HEK293T (cell line): Measurements from ENCODE around the gene HCK.
"Not testable (repeated sequence)": the region's sequence is repeated elsewhere in the genome, so short reads cannot be mapped to it uniquely, and the experiment has no call there.

Experiments
- CTCF ChIA-PET: fragments of 350-600 bp; formaldehyde crosslinking; extraction: SDS; loops from one replicate; lab custom pipeline; 2021; ENCODE audit warnings: antibody characterized with exemption, inconsistent platforms; lab: Yijun Ruan, JAX
- POLR2A ChIA-PET: fragments of 350-600 bp; formaldehyde crosslinking; extraction: SDS; loops from one replicate; lab custom pipeline; 2020; ENCODE audit warnings: antibody characterized with exemption, inconsistent platforms; lab: Yijun Ruan, JAX
- DNase-seq: peaks from one replicate; pipeline ENCODE4 v3.0.0; 2012; ENCODE audit warnings: mixed read lengths; ENCODE audit errors: extremely low spot score
- ARNT ChIP-seq: fragments of 450-650 bp; IDR thresholded peaks from 2 replicates; pipeline ENCODE4 v1.6.1; 2017; ENCODE audit warnings: mild to moderate bottlenecking
- BHLHE40 ChIP-seq: fragments of 450-650 bp; IDR thresholded peaks from 2 replicates; pipeline ENCODE4 v1.6.1; 2016; ENCODE audit warnings: mild to moderate bottlenecking, moderate library complexity, borderline replicate concordance
- CTBP1 ChIP-seq: fragments of 450-650 bp; IDR thresholded peaks from 2 replicates; pipeline ENCODE4 v1.6.1; 2016; ENCODE audit warnings: borderline replicate concordance
- ELF4 ChIP-seq: fragments of 450-650 bp; IDR thresholded peaks from 2 replicates; pipeline ENCODE4 v1.6.1; 2017; ENCODE audit warnings: antibody characterized with exemption
- FOXA1 ChIP-seq: fragments of 450-650 bp; IDR thresholded peaks from 2 replicates; pipeline ENCODE4 v1.6.1; 2016; ENCODE audit warnings: mild to moderate bottlenecking
- FOXK2 ChIP-seq: fragments of 450-650 bp; IDR thresholded peaks from 2 replicates; pipeline ENCODE4 v1.6.1; 2016; ENCODE audit warnings: mild to moderate bottlenecking
- FOXM1 ChIP-seq: fragments of 450-650 bp; IDR thresholded peaks from 2 replicates; pipeline ENCODE4 v1.6.1; 2017; ENCODE audit warnings: mild to moderate bottlenecking, borderline replicate concordance
- HDGF ChIP-seq: fragments of 450-650 bp; IDR thresholded peaks from 2 replicates; pipeline ENCODE4 v1.6.1; 2017; ENCODE audit warnings: antibody characterized with exemption, borderline replicate concordance
- L3MBTL2 ChIP-seq: fragments of 450-650 bp; conservative IDR thresholded peaks from 2 replicates; pipeline ENCODE4 v1.6.1; 2016; ENCODE audit warnings: mild to moderate bottlenecking
- LEF1 ChIP-seq: fragments of 450-650 bp; IDR thresholded peaks from 2 replicates; pipeline ENCODE4 v1.6.1; 2017; ENCODE audit warnings: mild to moderate bottlenecking, borderline replicate concordance
- NFRKB ChIP-seq: fragments of 450-650 bp; IDR thresholded peaks from 2 replicates; pipeline ENCODE4 v1.6.1; 2016; ENCODE audit warnings: mild to moderate bottlenecking, moderate library complexity
- SP1 ChIP-seq: fragments of 450-650 bp; IDR thresholded peaks from 2 replicates; pipeline ENCODE4 v1.6.1; 2017
- SUZ12 ChIP-seq: fragments of 450-650 bp; IDR thresholded peaks from 2 replicates; pipeline ENCODE4 v1.6.1; 2016; ENCODE audit warnings: mild to moderate bottlenecking
- TARDBP ChIP-seq: fragments of 450-650 bp; IDR thresholded peaks from 2 replicates; pipeline ENCODE4 v1.6.1; 2016
- ZNF384 ChIP-seq: fragments of 450-650 bp; IDR thresholded peaks from 2 replicates; pipeline ENCODE4 v1.6.1; 2016
- TF ChIP-seq, protein P1 (sequence below): fragments of 450-650 bp; IDR thresholded peaks from 2 replicates; pipeline ENCODE4 v1.6.1; 2016

The HCK gene

DNA sequence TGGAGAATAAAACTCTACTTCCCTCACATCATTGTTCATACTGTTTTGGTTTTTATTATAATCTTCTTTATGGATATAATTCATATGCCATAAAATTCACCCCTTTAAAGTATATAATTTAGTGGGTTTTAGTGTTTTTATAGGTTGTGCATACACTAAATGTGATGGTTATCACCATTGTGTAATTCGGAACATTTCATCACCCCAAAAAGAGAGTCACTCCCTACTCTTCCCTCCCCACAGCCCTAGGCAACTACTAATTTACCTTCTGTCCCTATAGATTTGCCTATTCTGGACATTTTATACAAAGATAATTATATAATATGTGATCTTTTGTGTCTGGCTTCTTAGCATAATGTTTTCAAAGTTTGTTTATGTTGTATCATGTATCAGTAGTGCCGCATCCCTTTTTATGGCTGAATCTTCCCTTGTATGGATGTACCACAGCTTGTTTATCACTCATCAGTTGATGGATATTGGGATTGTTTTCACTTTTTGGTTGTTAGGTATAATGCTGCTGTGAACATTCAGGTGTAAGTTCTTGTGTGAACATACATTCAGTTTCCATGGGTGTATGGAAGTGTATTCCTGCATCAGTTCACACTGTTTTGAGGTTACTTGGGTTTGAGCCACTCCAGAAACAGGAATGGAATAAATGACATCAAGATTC lies 61.7 kb downstream of the HCK start:
- ChIA-PET POLR2A (no interaction called here), CTCF (no interaction called here)
- no peak for DNase-seq
- TF ChIP-seq TARDBP (no peak), ARNT (no peak)

DNA sequence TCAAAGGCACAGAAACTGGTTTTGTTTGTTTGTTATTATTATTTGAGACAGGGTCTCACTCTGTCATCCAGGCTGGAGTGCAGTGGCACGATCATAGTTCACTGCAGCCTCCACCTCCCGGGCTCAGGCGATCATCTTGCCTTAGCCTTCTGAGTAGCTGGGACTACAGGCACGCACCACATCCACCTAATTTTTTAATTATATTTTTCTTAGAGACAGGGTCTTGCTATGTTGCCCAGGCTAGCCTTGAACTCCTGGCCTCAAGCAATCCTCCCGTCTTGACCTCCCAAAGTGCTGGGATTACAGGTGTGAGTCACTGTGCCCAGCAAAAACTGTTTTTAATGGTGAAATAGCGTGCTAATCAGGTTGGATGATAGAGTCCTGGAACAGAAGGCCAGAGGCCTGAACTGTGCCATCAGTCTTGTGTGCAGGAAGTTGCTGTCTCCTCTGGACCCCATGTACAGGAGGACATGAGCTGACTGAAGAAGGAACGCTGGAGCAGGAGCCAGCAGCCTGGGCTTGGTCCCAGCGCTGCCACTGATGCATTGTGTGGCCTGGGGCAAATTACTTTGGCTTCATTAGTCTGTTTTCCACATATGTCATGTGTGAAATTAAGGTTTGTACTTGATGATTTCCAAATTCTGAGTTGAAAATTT lies 62.4 kb downstream of the HCK start:
- TF ChIP-seq CTBP1 (no peak), FOXA1 (no peak), ELF4 (no peak), LEF1 (no peak), NFRKB (no peak)
- no peak for DNase-seq
- POLR2A ChIA-PET, result no interaction called here
- CTCF ChIA-PET, result no interaction called here

DNA sequence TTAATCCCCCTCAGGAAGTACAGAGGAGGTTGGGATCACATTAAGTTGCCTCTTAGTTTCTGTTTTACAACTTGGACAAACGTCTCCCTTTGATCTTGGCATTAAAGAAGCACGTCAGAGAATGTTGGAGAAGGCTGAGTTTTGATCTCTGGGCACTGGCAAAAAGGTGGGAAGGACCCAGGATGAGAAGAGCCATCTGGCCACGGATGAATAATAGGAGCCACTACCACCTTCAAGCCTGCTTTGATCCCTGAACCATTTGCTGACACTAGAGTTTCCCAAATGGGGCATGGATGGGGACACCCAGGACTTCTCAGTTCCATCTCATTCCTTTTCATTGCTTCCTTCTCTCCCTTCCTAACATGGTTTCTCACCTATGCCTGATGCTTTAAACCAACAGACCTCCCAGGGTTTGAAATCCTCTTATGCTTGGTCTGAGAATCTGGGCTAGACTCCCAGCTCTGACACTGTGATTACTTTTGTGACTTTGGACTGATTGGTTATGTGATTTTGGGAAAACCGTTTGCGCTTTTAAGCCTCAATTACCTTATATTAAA lies 63.2 kb downstream of the HCK start:
- POLR2A ChIA-PET, result no interaction called here
- DNase-seq, result no peak
- TF ChIP-seq CTBP1, result no peak
- no peak for TF ChIP-seq TARDBP
- no peak for TF ChIP-seq SUZ12
- CTCF ChIA-PET, result no interaction called here

DNA sequence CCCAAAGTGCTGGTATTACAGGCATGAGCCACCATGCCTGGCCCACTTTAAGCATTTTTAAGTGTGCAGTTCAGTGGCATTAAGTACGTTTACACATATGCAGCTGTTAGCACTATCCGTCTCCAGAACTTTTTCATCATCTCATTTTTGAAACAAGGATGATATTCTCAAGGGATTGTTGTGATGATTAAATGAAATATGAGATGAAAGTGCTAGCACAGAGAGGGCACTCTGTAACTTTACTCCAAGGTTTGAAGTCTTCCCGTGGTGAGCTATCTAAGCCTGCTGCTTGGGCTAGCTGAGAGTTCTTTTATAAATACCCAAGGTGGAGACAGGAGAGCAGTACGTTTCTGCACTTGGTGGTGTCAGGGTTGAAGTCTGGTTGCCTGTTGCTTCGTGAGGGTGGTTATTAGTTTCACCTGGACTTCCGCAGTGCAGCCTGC lies 64.1 kb downstream of the HCK start:
- ChIA-PET POLR2A (no interaction called here), CTCF (interaction anchor here (0.5 to 0.8 kb wide), 3 partner anchors 16 to 236 kb away, joined by 3 read pairs; no protein-coding TSS in a partner anchor)
- DNase-seq, result no peak
- TF ChIP-seq BHLHE40 (no peak), TARDBP (no peak)

DNA sequence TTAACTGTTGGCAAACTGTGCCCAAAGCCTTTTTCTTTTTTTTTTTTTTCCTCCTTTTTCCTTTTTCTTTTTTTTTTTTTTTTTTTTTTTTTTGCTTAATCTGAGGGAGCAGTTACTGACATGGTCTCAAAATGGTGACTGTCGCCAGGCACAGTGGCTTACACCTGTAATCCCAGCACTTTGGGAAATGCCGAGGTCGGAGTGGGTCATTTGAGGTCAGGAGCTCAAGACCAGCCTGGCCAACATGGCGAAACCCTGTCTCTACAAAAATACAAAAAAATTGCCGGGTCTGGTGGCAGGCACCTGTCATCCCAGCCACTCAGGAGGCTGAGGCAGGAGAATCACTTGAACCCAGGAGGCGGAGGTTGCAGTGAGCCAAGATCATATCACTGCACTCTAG lies 64.8 kb downstream of the HCK start:
- CTCF ChIA-PET, result interaction anchor here (0.5 to 1.0 kb wide), 5 partner anchors 11 to 270 kb away, joined by 3 read pairs; no protein-coding TSS in a partner anchor
- POLR2A ChIA-PET, DNase-seq: not testable (repeated sequence)

DNA sequence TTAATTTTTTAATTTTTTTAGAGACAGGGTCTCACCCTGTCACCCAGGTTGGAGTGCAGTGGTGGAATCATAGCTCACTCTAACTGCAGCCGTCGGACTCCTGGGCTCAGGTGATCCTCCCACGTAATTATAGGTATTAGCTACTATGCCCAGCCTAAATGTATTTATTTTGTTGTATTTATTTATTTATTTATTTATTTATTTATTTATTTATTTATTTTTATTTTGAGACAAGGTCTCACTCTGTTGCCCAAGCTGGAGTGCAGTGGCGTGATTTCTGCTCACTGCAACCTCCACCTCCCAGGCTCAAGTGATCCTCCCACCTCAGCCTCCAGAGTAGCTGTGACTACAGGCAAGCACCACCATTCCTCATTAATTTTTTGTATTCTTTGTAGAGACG lies 66.4 kb downstream of the HCK start:
- DNase-seq, POLR2A ChIA-PET, CTCF ChIA-PET: not testable (repeated sequence)

DNA sequence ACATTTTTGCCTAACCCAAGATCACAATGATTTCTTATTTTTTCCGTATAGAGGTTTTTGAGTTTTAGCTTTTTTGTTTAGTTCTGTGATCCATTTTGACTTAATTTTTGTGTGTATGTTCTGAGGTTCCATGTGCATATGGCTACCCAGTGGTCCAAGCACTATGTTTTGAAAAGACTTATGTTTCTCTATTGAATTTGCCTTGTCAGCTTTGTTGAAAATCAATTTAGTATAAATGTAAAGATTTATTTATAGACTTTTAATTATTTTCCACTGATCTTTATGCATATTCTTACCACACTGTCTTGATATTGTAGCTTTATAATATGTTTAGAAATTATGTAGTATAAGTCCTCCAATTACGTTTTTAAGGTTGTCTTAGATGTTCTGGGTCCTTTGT lies 67.7 kb downstream of the HCK start:
- ChIA-PET POLR2A (interaction anchor here (1.5 kb wide), 1 partner anchor 10 kb away, joined by 4 read pairs; the partner anchor contains the start of gene TM9SF4), CTCF (no interaction called here)
- no peak for TF ChIP-seq ZNF384
- TF ChIP-seq SUZ12, result no peak
- TF ChIP-seq FOXK2, result no peak
- TF ChIP-seq HDGF, result no peak
- no peak for TF ChIP-seq FOXA1
- TF ChIP-seq SP1, result no peak
- no peak for TF ChIP-seq ELF4
- TF ChIP-seq TARDBP, result no peak
- no peak for TF ChIP-seq CTBP1
- TF ChIP-seq, protein P1, sequence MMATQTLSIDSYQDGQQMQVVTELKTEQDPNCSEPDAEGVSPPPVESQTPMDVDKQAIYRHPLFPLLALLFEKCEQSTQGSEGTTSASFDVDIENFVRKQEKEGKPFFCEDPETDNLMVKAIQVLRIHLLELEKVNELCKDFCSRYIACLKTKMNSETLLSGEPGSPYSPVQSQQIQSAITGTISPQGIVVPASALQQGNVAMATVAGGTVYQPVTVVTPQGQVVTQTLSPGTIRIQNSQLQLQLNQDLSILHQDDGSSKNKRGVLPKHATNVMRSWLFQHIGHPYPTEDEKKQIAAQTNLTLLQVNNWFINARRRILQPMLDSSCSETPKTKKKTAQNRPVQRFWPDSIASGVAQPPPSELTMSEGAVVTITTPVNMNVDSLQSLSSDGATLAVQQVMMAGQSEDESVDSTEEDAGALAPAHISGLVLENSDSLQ, result no peak
- TF ChIP-seq ARNT, result no peak
- TF ChIP-seq LEF1, result no peak
- TF ChIP-seq BHLHE40, result no peak
- TF ChIP-seq FOXM1, result no peak
- no peak for TF ChIP-seq NFRKB
- DNase-seq, result no peak

DNA sequence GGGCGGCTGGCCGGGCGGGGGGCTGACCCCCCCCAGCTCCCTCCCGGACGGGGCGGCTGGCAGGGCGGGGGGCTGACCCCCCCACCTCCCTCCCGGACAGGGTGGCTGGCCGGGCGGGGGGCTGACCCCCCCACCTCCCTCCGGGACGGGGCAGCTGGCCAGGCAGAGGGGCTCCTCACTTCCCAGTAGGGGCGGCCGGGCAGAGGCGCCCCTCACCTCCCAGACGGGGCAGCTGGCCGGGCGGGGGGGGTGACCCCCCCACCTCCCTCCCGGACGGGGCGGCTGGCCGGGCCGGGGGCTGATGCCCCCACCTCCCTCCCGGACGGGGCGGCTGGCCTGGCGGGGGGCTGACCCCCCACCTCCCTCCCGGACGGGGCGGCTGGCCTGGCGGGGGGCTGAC lies 69.9 kb downstream of the HCK start:
- DNase-seq, CTCF ChIA-PET, POLR2A ChIA-PET: not testable (repeated sequence)

DNA sequence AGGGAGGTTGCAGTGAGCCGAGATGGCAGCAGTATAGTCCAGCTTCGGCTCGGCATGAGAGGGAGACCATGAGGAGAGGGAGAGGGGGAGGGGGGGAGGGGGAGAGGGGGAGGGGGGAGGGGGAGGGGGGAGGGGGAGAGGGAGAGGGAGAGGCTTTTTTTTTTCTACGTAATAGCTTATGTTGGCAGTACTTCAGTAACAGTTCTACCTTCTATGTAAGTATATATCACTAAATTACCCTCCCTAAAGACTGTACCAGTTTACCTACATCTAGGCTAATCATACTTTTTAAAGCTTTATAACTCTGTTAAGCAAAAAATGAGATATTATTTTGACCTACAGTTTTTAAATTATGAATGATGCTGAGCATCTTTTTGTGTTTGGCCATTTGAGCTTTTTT lies 71.0 kb downstream of the HCK start:
- ChIA-PET CTCF (no interaction called here), POLR2A (no interaction called here)
- TF ChIP-seq SUZ12 (no peak), FOXM1 (no peak), CTBP1 (no peak), HDGF (no peak), L3MBTL2 (no peak), LEF1 (no peak), FOXK2 (no peak)
- no peak for DNase-seq
